HG03039 (cell line): ENCODE results near the gene SPARCL1.
"Not testable (repeated sequence)": the region's sequence is repeated elsewhere in the genome, so short reads cannot be mapped to it uniquely, and the experiment has no call there.

Experiments
- ATAC-seq: cut with Tn5 transposase; IDR thresholded peaks from one replicate; pipeline ENCODE4 v1.9.1; 2021; ENCODE audit warnings: mild to moderate bottlenecking, moderate library complexity; ENCODE audit not compliant: unreplicated experiment

SPARCL1 gene

GRCh38 chr4:87529187-87529586 lies at the start of gene SPARCL1:
Gene SPARCL1 (minus strand): TSS chr4:87529376. CDS start chr4:87499574, 29,802 bp downstream.
- no peak for ATAC-seq

- ATAC-seq: no peak
Measured at GRCh38 chr4:87575983-87576382, 46.8 kb upstream of the SPARCL1 start.

GRCh38 chr4:87575408-87575807 lies 46.2 kb upstream of the SPARCL1 start:
- ATAC-seq: no peak

GRCh38 chr4:87574996-87575395 lies 45.8 kb upstream of the SPARCL1 start:
- ATAC-seq: no peak

- ATAC-seq: not testable (repeated sequence)
Measured at GRCh38 chr4:87574376-87574775, 45.2 kb upstream of the SPARCL1 start.

- no peak for ATAC-seq
Measured at GRCh38 chr4:87570290-87570805, 41.2 kb upstream of the SPARCL1 start.

- no peak for ATAC-seq
Measured at GRCh38 chr4:87567191-87567590, 38.0 kb upstream of the SPARCL1 start.

- ATAC-seq: no peak
Measured at GRCh38 chr4:87566276-87566675, 37.1 kb upstream of the SPARCL1 start.

GRCh38 chr4:87565746-87566145 lies 36.6 kb upstream of the SPARCL1 start:
- no peak for ATAC-seq

- ATAC-seq: no peak
Measured at GRCh38 chr4:87560802-87561201, 31.6 kb upstream of the SPARCL1 start.

GRCh38 chr4:87559090-87559837 lies 30.1 kb upstream of the SPARCL1 start:
- ATAC-seq: peak; percentile 98

- no peak for ATAC-seq
Measured at GRCh38 chr4:87557348-87557747, 28.2 kb upstream of the SPARCL1 start.

- no peak for ATAC-seq
Measured at GRCh38 chr4:87555773-87556619, 26.8 kb upstream of the SPARCL1 start.

GRCh38 chr4:87553182-87553581 lies 24.0 kb upstream of the SPARCL1 start:
- no peak for ATAC-seq

- ATAC-seq: no peak
Measured at GRCh38 chr4:87551361-87551760, 22.2 kb upstream of the SPARCL1 start.

- no peak for ATAC-seq
Measured at GRCh38 chr4:87547016-87547708, 18.0 kb upstream of the SPARCL1 start.

GRCh38 chr4:87545052-87545451 lies 15.9 kb upstream of the SPARCL1 start:
- ATAC-seq: no peak

- no peak for ATAC-seq
Measured at GRCh38 chr4:87543835-87544461, 14.8 kb upstream of the SPARCL1 start.

GRCh38 chr4:87542734-87543312 lies 13.6 kb upstream of the SPARCL1 start:
- ATAC-seq: no peak

GRCh38 chr4:87541956-87542709 lies 13.0 kb upstream of the SPARCL1 start:
- no peak for ATAC-seq
